Chondrocyte (in vitro differentiated cells): Measurements from ENCODE around the gene COIL. TPM values are rescaled to one million over a fixed set of nuclear protein-coding genes. Genes with fewer than 3 reads are reported as not detected.

Source experiments
- DNase-seq: peaks from one replicate; pipeline ENCODE4 v3.0.0; 2021; ENCODE audit warnings: mixed read lengths, low spot score
- H3K27ac Mint-ChIP-seq: one replicate; pipeline ENCODE4 v1.8.0; 2021; ENCODE audit warnings: mild to moderate bottlenecking, moderate library complexity, mixed read lengths; ENCODE audit not compliant: unreplicated experiment
- H3K27me3 Mint-ChIP-seq: 2 replicates; pipeline ENCODE4 v1.8.0; 2021; ENCODE audit warnings: low read depth, mixed read lengths
- H3K36me3 Mint-ChIP-seq: 2 replicates; pipeline ENCODE4 v1.8.0; 2021; ENCODE audit warnings: low read depth, mixed read lengths
- H3K4me1 Mint-ChIP-seq: 2 replicates; pipeline ENCODE4 v1.8.0; 2021; ENCODE audit warnings: low read depth, mild to moderate bottlenecking, mixed read lengths
- H3K4me3 Mint-ChIP-seq: one replicate; pipeline ENCODE4 v1.8.0; 2021; ENCODE audit warnings: mild to moderate bottlenecking, moderate library complexity, mixed read lengths; ENCODE audit not compliant: unreplicated experiment
- H3K9me3 Mint-ChIP-seq: 2 replicates; pipeline ENCODE4 v1.8.0; 2021; ENCODE audit warnings: low read depth, mixed read lengths
- total RNA-seq: library from RNA; stranded (reverse); gene quantifications from 3 replicates; pipeline ENCODE4 v1.2.1, GENCODE V29; 2021
- TF ChIP-seq, protein P1 (sequence below): fragments of 200-600 bp; sonication (generic); IDR thresholded peaks from 2 replicates; pipeline ENCODE4 v1.5.0; 2021; ENCODE audit warnings: antibody characterized with exemption, mild to moderate bottlenecking, moderate library complexity

Gene COIL
- total RNA-seq, 1 donor from 2014 or later, result 12.2 TPM

DNA sequence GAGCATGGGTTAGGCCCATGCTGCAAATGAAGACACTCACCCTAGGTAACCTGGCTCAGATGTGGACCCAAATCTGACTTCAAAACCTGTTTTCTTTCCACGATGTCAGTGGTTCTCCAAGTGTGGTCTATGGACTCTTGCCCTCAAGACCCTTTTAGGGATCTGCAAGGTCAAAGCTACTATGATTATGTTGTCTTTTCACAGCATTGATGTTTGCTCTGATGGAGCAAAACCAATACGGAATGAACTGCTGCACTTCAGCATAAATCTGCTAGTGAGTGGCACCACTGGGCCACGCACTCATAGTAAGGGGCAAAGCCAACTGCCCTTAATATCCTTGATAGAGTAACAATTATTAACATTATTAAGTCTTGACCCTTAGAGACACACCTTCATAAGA is 25.4 kb downstream of the COIL start:
- peaks cover 19% of the 10 kb centered on the region for H3K36me3 Mint-ChIP-seq

DNA sequence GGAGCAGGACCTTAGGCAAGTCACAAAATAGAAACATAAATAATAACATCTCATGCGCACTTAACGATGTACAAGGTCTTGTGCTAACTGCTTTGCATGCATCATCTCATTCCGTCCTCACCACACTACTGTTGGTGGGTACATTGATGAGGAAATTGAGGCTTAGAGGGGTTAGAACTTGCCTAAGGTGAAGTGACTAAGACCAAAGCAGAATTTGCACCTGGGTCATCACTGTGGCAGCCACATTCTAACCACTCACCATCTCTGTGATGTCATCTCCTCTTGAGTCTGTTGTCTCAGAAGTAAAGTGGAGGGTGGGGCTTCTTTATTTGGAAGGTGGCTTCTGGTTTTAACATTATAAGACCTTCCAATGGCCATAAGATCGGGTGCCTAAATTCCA is 26.6 kb downstream of the COIL start:
- no peak overlapping the region for H3K27ac Mint-ChIP-seq
- H3K4me3 Mint-ChIP-seq, result no peak overlapping the region
- H3K27me3 Mint-ChIP-seq, result no peaks in the 10 kb centered on the region
- no peaks in the 10 kb centered on the region for H3K4me1 Mint-ChIP-seq
- no peak for DNase-seq
- peaks cover 13% of the 10 kb centered on the region for H3K9me3 Mint-ChIP-seq
- TF ChIP-seq, protein P1, sequence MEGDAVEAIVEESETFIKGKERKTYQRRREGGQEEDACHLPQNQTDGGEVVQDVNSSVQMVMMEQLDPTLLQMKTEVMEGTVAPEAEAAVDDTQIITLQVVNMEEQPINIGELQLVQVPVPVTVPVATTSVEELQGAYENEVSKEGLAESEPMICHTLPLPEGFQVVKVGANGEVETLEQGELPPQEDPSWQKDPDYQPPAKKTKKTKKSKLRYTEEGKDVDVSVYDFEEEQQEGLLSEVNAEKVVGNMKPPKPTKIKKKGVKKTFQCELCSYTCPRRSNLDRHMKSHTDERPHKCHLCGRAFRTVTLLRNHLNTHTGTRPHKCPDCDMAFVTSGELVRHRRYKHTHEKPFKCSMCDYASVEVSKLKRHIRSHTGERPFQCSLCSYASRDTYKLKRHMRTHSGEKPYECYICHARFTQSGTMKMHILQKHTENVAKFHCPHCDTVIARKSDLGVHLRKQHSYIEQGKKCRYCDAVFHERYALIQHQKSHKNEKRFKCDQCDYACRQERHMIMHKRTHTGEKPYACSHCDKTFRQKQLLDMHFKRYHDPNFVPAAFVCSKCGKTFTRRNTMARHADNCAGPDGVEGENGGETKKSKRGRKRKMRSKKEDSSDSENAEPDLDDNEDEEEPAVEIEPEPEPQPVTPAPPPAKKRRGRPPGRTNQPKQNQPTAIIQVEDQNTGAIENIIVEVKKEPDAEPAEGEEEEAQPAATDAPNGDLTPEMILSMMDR, result no peak
- H3K36me3 Mint-ChIP-seq, result peaks cover 17% of the 10 kb centered on the region

More for the DNA sequence above, 25.4 kb downstream of the COIL start:
- TF ChIP-seq, protein P1, result no peak
- Mint-ChIP-seq H3K4me1 (no peaks in the 10 kb centered on the region), H3K27ac (no peak overlapping the region), H3K4me3 (no peak overlapping the region), H3K27me3 (no peaks in the 10 kb centered on the region), H3K9me3 (peaks cover 4% of the 10 kb centered on the region)
- DNase-seq, result no peak

GRCh38 chr17:56933868-56934267 is 27.0 kb downstream of the COIL start:
- no peak overlapping the region for H3K4me3 Mint-ChIP-seq
- no peak for DNase-seq
- no peak overlapping the region for H3K27ac Mint-ChIP-seq
- H3K9me3 Mint-ChIP-seq, result peaks cover 15% of the 10 kb centered on the region
- TF ChIP-seq, protein P1, result no peak
- no peaks in the 10 kb centered on the region for H3K27me3 Mint-ChIP-seq
- H3K36me3 Mint-ChIP-seq, result peaks cover 17% of the 10 kb centered on the region
- H3K4me1 Mint-ChIP-seq, result no peaks in the 10 kb centered on the region

DNA sequence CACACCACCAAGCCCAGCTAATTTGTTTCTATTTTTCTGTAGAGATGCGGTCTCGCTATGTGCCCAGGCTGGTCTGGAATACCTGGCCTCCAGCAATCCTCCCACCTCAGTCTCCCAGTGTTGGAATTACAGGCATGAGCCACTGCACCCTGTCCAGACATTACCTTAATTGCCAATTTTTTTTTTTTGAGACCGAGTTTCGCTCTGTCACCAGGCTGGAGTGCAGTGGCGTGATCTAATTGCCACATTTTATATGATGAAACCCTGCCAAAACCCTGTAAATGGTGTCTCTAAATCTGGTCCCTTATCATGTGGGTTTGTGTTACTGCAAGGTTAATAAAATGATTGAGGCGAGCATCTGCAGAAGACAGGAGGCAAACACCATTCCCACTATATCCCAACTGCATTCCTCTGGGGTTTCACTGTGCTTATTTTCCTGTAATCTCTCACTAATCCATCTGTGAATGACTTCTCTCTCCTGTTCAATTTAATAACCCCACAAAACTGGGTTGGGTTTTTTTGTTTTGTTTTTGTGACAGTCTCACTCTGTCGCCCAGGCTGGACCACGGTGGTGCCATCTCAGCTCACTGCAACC is 27.6 kb downstream of the COIL start:
- no peaks in the 10 kb centered on the region for H3K27me3 Mint-ChIP-seq
- H3K4me3 Mint-ChIP-seq, result no peak overlapping the region
- peaks cover 15% of the 10 kb centered on the region for H3K9me3 Mint-ChIP-seq
- peaks cover 13% of the 10 kb centered on the region for H3K36me3 Mint-ChIP-seq
- TF ChIP-seq, protein P1, result no peak
- no peak for DNase-seq
- H3K4me1 Mint-ChIP-seq, result no peaks in the 10 kb centered on the region
- no peak overlapping the region for H3K27ac Mint-ChIP-seq

- Mint-ChIP-seq H3K27me3 (no peaks in the 10 kb centered on the region), H3K4me1 (no peaks in the 10 kb centered on the region), H3K36me3 (peaks cover 2% of the 10 kb centered on the region), H3K4me3 (no peak overlapping the region), H3K27ac (no peak overlapping the region), H3K9me3 (peaks cover 15% of the 10 kb centered on the region)
- no peak for DNase-seq
- TF ChIP-seq, protein P1, result no peak
Observed at GRCh38 chr17:56930739-56931337, 30.0 kb downstream of the COIL start.
